Esophagus muscularis mucosa (tissue), 4 donors: ENCODE measurements around the gene ZNF76. TPM values are rescaled to one million over a fixed set of nuclear protein-coding genes. Genes with fewer than 3 reads are reported as not detected.

Experiments
- DNase-seq: peaks from one replicate; pipeline ENCODE4 v3.0.0-alpha.2; 2017; ENCODE audit errors: extremely low spot score
- H3K27ac ChIP-seq, 4 donors: fragments of 200-600 bp; sonication (generic); replicated peaks in 1 of 4; 1 replicate in 3 of 4; 2 replicates in 1 of 4; pipeline ENCODE4 v1.5.1; 2016 to 2019; ENCODE audit warnings: mild to moderate bottlenecking in 1 of 4
- H3K27me3 ChIP-seq, 4 donors: fragments of 200-600 bp; sonication (generic); one replicate each; pipeline versions ENCODE4 v1.5.1 to v1.6.0; 2016 to 2019
- H3K36me3 ChIP-seq, 4 donors: fragments of 200-600 bp; sonication (generic); one replicate each; pipeline ENCODE4 v1.5.1; 2016 to 2019
- H3K4me1 ChIP-seq, 4 donors: fragments of 200-600 bp; sonication (generic); one replicate each; pipeline ENCODE4 v1.5.1; 2016 to 2019
- H3K4me3 ChIP-seq, 4 donors: fragments of 200-600 bp; sonication (generic); 1 replicate in 2 of 4; 2 replicates in 2 of 4; pipeline ENCODE4 v1.5.1; 2016 to 2019; ENCODE audit warnings: mild to moderate bottlenecking in 4 of 4, moderate library complexity in 1 of 4
- H3K9me3 ChIP-seq, 4 donors: fragments of 200-600 bp; sonication (generic); 1 replicate in 3 of 4; 2 replicates in 1 of 4; pipeline ENCODE4 v1.5.1; 2016 to 2019
- CTCF ChIP-seq, 3 experiments: fragments of 200-600 bp in 2 of 3; fragments of 450-650 bp in 1 of 3; sonication (generic) in 2 of 3; IDR thresholded peaks; one replicate each; pipeline ENCODE4 v1.5.1; 2017 to 2019; ENCODE audit warnings: antibody characterized with exemption in 3 of 3, mild to moderate bottlenecking in 2 of 3, moderate library complexity in 1 of 3
- EP300 ChIP-seq: sonication (generic); formaldehyde crosslinking; IDR thresholded peaks from one replicate; pipeline ENCODE4 v1.6.1; 2017; ENCODE audit warnings: antibody characterized with exemption
- POLR2A ChIP-seq: fragments of 450-650 bp; IDR thresholded peaks from one replicate; pipeline ENCODE4 v1.6.1; 2017; ENCODE audit warnings: antibody characterized with exemption, moderate library complexity, mild to moderate bottlenecking, low read depth
- POLR2AphosphoS5 ChIP-seq, 2 donors: sonication (generic); formaldehyde crosslinking; IDR thresholded peaks; one replicate each; pipeline ENCODE4 v1.6.1; 2017; ENCODE audit warnings: antibody characterized with exemption in 2 of 2
- WGBS: methylation state at CpG from one replicate; pipeline ENCODE4 v1.1.5; 2018; 5-methylcytosine and 5-hydroxymethylcytosine counted together
- intact Hi-C: fragments of 100-400 bp; cut with DNase I; formaldehyde crosslinking; loops from one replicate; pipeline ENCODE4 v1.15.1; 2023
- total RNA-seq, 4 donors: library from RNA; depleted of rRNA; stranded (reverse); fragments of >200 nt; gene quantifications; one replicate each; pipeline versions ENCODE4 v1.1.0 to v1.2.1, GENCODE V29; 2016

ZNF76 gene
- total RNA-seq, 4 donors from 2014 or later = 33.2 to 47.0 (median 36.2) TPM

DNA sequence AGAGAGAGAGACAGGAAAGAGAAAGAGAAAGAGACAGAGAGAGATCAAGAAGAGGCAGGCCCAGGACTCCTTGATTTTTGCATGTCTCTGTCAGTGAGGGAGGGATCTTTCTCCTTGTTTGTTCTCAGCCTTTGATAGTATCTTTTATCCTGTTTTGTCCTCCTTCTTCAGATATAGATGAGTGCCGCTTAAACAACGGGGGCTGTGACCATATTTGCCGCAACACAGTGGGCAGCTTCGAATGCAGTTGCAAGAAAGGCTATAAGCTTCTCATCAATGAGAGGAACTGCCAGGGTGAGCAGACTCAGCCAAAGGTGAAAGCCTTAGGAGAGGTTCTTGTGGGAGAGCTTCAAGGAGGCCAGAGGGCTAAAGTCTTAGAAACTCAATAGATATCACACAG lies 20.0 kb upstream of the ZNF76 start:
- TF ChIP-seq POLR2A (no peak), POLR2AphosphoS5 (IDR thresholded peaks at IDR 0.05) (no peak), CTCF (IDR thresholded peaks at IDR 0.05) (no peak), EP300 (no peak)
- intact Hi-C loops = no loop called here
- Histone ChIP-seq H3K9me3 (peaks cover 0 to 7% (median 0%) of the 10 kb centered on the region in 4 donors), H3K4me1 (peaks cover 28 to 65% (median 48%) of the 10 kb centered on the region in 4 donors), H3K4me3 (no peak overlapping the region), H3K27ac (peak overlapping the region in 3 of 4 donors; percentile 19 to 67 (median 60)), H3K27me3 (no peaks in the 10 kb centered on the region), H3K36me3 (peaks cover 4 to 32% (median 16%) of the 10 kb centered on the region in 4 donors)
- DNase-seq = no peak
- 83% methylated on average over 4 of the region's 4 CpGs for WGBS

- intact Hi-C loops = loop anchor here (2.0 to 10.0 kb wide), 3 partner anchors 36 to 256 kb away; no protein-coding TSS in a partner anchor
- peak; percentile 92 to 97 (median 96) for TF ChIP-seq CTCF (IDR thresholded peaks at IDR 0.05)
- no peak for TF ChIP-seq POLR2A
- peak; percentile 21 to 37 for TF ChIP-seq POLR2AphosphoS5 (IDR thresholded peaks at IDR 0.05)
- no peak for TF ChIP-seq EP300
- peaks cover 28 to 72% (median 53%) of the 10 kb centered on the region in 4 donors for H3K4me1 ChIP-seq
Measured at GRCh38 chr6:35240838-35241801, 18.4 kb upstream of the ZNF76 start.

GRCh38 chr6:35242486-35242885 lies 17.0 kb upstream of the ZNF76 start:
- Histone ChIP-seq H3K27me3 (no peaks in the 10 kb centered on the region), H3K9me3 (no peaks in the 10 kb centered on the region), H3K27ac (peak overlapping the region in 1 of 4 donors; percentile 24), H3K4me1 (peaks cover 21 to 59% (median 48%) of the 10 kb centered on the region in 4 donors), H3K36me3 (peaks cover 5 to 46% (median 37%) of the 10 kb centered on the region in 4 donors), H3K4me3 (no peak overlapping the region)
- TF ChIP-seq EP300 (no peak), POLR2A (no peak), CTCF (IDR thresholded peaks at IDR 0.05) (no peak), POLR2AphosphoS5 (IDR thresholded peaks at IDR 0.05) (no peak)
- DNase-seq = no peak
- 97% methylated on average over 5 of the region's 5 CpGs for WGBS
- intact Hi-C loops = loop anchor here (10.0 kb wide), 1 partner anchor 258 kb away; no protein-coding TSS in a partner anchor

More at GRCh38 chr6:35240838-35241801, 18.4 kb upstream of the ZNF76 start:
- no peaks in the 10 kb centered on the region for H3K27me3 ChIP-seq
- 34% methylated on average over 12 of the region's 12 CpGs for WGBS
- peaks cover 5 to 46% (median 31%) of the 10 kb centered on the region in 4 donors for H3K36me3 ChIP-seq
- H3K4me3 ChIP-seq = no peak overlapping the region
- DNase-seq = no peak
- peak overlapping the region; percentile 25 to 60 (median 48) for H3K27ac ChIP-seq
- H3K9me3 ChIP-seq = no peaks in the 10 kb centered on the region

DNA sequence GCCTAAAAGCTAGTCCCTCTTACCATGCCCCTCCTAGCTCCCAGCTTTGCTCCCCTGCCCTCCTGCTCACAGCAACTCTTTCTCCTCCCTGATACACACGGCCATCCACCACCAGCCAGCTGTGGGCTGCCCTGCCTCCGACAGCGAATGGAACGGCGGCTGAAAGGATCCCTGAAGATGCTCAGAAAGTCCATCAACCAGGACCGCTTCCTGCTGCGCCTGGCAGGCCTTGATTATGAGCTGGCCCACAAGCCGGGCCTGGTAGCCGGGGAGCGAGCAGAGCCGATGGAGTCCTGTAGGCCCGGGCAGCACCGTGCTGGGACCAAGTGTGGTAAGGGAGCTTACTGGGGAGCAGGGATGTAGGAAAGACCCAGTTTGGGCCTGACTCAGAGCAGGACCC lies 16.6 kb upstream of the ZNF76 start:
- intact Hi-C loops = loop anchor here (10.0 kb wide), 1 partner anchor 258 kb away; no protein-coding TSS in a partner anchor
- peak overlapping the region in 1 of 4 donors; percentile 24 for H3K27ac ChIP-seq
- H3K36me3 ChIP-seq = peaks cover 5 to 46% (median 37%) of the 10 kb centered on the region in 4 donors
- H3K9me3 ChIP-seq = no peaks in the 10 kb centered on the region
- peaks cover 17 to 59% (median 47%) of the 10 kb centered on the region in 4 donors for H3K4me1 ChIP-seq
- H3K4me3 ChIP-seq = no peak overlapping the region
- DNase-seq = no peak
- H3K27me3 ChIP-seq = no peaks in the 10 kb centered on the region
- TF ChIP-seq CTCF (IDR thresholded peaks at IDR 0.05) = no peak
- TF ChIP-seq POLR2A = no peak
- no peak for TF ChIP-seq POLR2AphosphoS5 (IDR thresholded peaks at IDR 0.05)
- no peak for TF ChIP-seq EP300
- WGBS = 93% methylated on average over 13 of the region's 13 CpGs
